Body of pancreas (tissue), 4 donors: Measurements from ENCODE around the gene UQCRC2.

Source experiments
- CTCF ChIP-seq, 7 experiments: fragments of 450-650 bp in 4 of 7; fragments of 200-600 bp in 3 of 7; sonication (generic) in 3 of 7; IDR thresholded peaks; one replicate each; pipeline ENCODE4 v1.5.1; 2016 to 2019; ENCODE audit warnings: antibody characterized with exemption in 7 of 7
- POLR2A ChIP-seq, 3 donors: fragments of 450-650 bp; IDR thresholded peaks; one replicate each; pipeline ENCODE4 v1.6.1; 2016; ENCODE audit warnings: antibody characterized with exemption in 3 of 3, mild to moderate bottlenecking in 2 of 3

DNA sequence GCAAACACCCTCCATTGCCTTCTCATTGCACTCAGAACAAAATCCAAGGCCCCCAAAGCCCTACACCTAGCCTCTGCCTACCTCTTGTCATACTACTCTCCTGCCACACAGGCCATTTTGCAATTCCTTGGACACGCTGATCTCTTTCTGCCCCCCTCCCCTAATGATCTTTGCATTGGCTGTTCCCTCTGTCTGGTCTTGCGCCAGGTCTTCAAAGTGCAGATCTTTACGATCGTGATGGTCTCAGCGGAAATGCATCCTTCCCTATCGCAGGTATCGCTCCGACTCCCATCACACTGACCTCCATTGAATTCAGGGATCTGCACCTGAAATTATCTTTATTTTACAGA is 54.0 kb downstream of the UQCRC2 start:
- TF ChIP-seq POLR2A (IDR thresholded peaks at IDR 0.05), result no peak
- TF ChIP-seq CTCF (IDR thresholded peaks at IDR 0.05), result no peak
